GM18505 (cell line): Measurements from ENCODE around the gene STAT5B.
"Not testable (repeated sequence)": the region's sequence is repeated elsewhere in the genome, so short reads cannot be mapped to it uniquely, and the experiment has no call there.

ENCODE experiments used
- ATAC-seq: cut with Tn5 transposase; IDR thresholded peaks from one replicate; pipeline ENCODE4 v1.9.1; 2021; ENCODE audit not compliant: unreplicated experiment
- POLR2A ChIP-seq: IDR thresholded peaks from 4 replicates; pipeline ENCODE4 v1.6.1; 2011; ENCODE audit warnings: borderline replicate concordance; ENCODE audit not compliant: insufficient read depth, insufficient read length; ENCODE audit errors: extremely low read depth

The STAT5B gene

DNA sequence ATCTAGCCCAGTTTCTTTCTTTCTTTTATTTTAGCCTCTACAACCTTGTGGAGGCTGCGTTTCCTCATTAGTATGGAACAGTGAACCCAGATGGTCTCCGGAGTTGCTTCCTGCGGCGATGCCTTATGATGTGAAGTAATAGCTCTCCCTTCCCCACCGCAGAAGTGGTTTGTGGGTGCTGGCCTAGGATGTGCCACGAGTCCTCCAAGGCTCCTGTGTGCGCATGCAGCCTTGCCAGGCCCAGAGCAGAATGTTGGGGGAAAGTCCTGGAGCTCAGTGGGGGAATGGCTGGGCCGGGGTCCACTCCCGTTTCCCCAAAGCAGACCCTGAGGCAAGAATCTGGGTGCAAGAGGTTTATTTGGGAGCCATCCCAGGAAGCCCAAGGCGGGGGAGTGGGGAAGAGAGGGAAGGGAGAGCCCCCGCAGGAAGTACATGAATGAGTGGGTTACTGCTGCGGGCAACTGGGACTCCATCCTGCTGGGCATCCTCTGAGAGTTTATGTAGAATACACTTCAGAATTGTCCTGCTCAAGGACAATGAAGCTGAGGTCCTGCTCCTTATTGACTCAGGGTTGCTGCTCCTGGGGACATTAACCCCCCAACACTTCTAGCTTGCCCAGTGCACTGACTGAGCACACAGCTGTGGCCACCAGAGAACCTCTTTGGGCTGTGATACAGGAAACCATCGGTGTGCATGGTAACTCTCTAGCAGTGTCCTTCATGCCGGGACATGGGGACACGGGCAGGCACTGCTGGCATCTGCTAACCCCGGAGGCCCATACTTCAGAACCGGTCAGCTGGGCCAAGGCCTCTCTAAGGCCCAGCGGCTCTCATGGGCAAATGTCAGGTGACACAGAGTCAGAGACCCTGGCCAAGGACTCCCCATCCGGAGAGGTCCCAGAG is 87.2 kb downstream of the STAT5B start:
- TF ChIP-seq POLR2A, result no peak
- ATAC-seq, result no peak

- TF ChIP-seq POLR2A, result no peak
Observed at GRCh38 chr17:42187833-42188232, 88.4 kb downstream of the STAT5B start.

DNA sequence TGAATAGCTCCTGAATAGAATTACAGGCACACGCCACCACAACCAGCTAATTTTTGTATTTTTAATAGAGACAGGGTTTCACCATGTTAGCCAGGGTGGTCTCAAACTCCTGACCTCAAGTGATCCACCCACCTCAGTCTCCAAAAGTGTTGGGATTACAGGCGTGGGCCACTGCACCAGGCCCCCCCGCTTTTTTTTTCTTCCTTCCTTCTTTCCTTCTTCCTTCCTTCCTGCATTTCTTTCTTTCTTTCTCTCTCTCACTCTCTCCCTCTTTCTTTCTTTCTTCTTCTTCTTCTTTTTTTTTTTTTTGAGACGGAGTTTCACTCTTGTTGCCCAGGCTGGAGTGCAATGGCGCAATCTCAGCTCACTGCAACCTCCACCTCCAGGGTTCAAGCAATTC is 90.0 kb downstream of the STAT5B start:
- not testable (repeated sequence) for ATAC-seq

More at GRCh38 chr17:42187833-42188232, 88.4 kb downstream of the STAT5B start:
- no peak for ATAC-seq

DNA sequence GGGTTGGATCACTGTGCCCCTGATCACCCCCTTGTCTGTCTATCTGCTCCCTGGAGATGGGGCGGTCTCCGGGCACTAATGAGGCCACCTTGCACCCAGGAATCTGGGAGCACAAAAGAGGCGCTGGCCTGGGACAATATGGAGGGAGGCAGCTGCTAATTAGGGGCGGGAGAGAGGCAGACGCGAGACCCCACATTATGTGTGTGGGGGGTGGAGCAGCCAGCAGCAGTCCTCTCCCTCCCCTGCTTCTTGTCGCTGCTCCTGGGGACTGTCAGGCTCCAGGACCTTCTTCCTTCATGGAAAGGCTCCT is 90.6 kb downstream of the STAT5B start:
- no peak for TF ChIP-seq POLR2A
- no peak for ATAC-seq

- ATAC-seq, result no peak
- no peak for TF ChIP-seq POLR2A
Observed at GRCh38 chr17:42184713-42185620, 91.2 kb downstream of the STAT5B start, which contains the start of gene HCRT. Gene HCRT, minus strand, starts transcription at chr17:42185452. Its CDS starts 87 bp downstream, at chr17:42185365.

GRCh38 chr17:42183741-42184711 is 92.2 kb downstream of the STAT5B start:
- ATAC-seq, result peak; percentile 49
- peak; percentile 71 for TF ChIP-seq POLR2A

DNA sequence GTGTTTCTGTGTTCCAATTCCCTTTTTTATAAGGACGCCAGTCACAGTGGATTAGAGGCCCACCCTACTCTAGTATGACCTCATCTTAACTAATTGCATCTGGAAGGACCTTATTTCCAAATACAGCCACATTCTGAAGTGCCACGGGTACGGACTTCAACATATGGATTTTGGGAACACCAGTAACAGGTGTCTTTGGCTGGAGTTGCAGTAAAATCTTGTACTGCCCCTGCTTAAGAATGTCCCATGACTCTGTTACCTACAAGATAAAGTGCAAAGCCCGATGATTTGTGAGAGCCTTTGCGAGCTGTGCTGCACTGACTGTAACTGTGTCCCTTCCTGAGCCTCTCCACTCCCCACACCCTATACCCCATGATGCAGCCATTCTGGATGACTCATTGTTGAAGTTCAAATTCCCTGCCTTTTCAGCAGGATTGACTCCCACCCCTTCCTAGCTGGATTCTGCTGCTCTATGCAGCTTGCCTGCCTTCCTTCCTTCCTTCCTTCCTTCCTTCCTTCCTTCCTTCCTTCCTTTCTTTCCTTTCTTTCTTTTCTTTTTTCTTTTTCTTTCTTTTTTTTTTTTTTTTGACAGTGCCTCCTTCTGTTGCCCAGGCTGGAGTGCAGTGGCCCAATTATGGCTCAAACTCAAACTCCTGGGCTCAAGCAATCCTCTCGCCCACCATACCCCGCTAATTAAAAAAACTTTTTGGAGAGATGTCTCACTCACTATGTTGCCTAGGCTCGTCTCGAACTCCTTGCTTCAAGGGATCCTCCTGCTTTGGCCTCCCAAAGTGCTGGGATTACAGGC is 93.1 kb downstream of the STAT5B start:
- no peak for ATAC-seq
- no peak for TF ChIP-seq POLR2A

GRCh38 chr17:42181851-42182207 is 94.4 kb downstream of the STAT5B start:
- TF ChIP-seq POLR2A, result no peak

GRCh38 chr17:42180922-42181850 is 95.0 kb downstream of the STAT5B start, which contains the start of gene KCNH4:
Gene KCNH4, minus strand, starts transcription at chr17:42181142. Its CDS starts 197 bp downstream, at chr17:42180945.
- no peak for TF ChIP-seq POLR2A
- peak; percentile 43 for ATAC-seq

More at GRCh38 chr17:42181851-42182207, 94.4 kb downstream of the STAT5B start:
- no peak for ATAC-seq

GRCh38 chr17:42180411-42180921 is 95.7 kb downstream of the STAT5B start:
- TF ChIP-seq POLR2A, result no peak
- ATAC-seq, result no peak

GRCh38 chr17:42179911-42180410 is 96.2 kb downstream of the STAT5B start:
- TF ChIP-seq POLR2A, result no peak
- ATAC-seq, result no peak
